ENCODE data around the gene MRPL27. TPM values are rescaled to one million over a fixed set of nuclear protein-coding genes. Genes with fewer than 3 reads are reported as not detected.

MRPL27 gene
- total and polyA plus RNA-seq, 2 donors (not counting 1 experiment from before 2014, with no cell fraction given): 32.5 to 40.2 TPM

DNA sequence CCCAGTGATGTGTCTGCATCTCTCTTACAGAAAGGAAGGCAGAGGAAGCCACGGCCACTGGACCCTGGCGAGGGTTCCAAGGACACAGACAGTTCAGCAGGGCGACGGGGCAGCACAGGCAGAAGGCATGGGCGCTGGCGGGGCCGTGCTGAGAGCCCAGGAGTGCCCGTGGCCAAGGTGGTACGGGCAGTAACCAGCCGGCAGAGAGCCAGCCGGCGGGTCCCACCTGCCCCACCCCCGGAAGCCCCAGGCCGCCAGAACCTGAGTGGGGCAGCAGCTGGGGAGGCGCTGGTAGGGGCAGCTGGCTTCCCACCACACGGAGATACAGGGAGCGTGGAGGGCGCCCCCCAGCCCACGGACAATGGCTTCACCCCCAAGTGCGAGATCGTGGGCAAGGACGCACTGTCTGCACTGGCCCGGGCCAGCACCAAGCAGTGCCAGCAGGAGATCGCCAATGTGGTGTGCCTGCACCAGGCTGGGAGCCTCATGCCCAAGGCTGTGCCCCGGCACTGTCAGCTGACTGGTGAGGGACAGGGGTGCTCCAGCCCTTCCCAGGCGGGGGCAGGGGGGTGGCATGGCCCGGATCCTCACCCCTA, 19.3 kb downstream of the MRPL27 start:
- no peak overlapping the region for H3K9ac ChIP-seq (ENCODE audit: low read length)
- no peak overlapping the region for H3K4me3 ChIP-seq (ENCODE audit: control extremely low read depth in 1 of 5, extremely low read depth in 1 of 5, insufficient read depth in 1 of 5, low read depth in 2 of 5, low read length in 4 of 5)
- H3K27me3 ChIP-seq (replicated peaks in 1 of 4; ENCODE audit: control extremely low read depth in 1 of 4, control insufficient read depth in 3 of 4, insufficient read depth in 4 of 4, low read length in 3 of 4): no peaks in the 10 kb centered on the region
- TF ChIP-seq, protein P1, sequence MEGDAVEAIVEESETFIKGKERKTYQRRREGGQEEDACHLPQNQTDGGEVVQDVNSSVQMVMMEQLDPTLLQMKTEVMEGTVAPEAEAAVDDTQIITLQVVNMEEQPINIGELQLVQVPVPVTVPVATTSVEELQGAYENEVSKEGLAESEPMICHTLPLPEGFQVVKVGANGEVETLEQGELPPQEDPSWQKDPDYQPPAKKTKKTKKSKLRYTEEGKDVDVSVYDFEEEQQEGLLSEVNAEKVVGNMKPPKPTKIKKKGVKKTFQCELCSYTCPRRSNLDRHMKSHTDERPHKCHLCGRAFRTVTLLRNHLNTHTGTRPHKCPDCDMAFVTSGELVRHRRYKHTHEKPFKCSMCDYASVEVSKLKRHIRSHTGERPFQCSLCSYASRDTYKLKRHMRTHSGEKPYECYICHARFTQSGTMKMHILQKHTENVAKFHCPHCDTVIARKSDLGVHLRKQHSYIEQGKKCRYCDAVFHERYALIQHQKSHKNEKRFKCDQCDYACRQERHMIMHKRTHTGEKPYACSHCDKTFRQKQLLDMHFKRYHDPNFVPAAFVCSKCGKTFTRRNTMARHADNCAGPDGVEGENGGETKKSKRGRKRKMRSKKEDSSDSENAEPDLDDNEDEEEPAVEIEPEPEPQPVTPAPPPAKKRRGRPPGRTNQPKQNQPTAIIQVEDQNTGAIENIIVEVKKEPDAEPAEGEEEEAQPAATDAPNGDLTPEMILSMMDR (IDR thresholded peaks at IDR 0.05): no peak
- no peak for TF ChIP-seq EZH2 (IDR thresholded peaks at IDR 0.05; ENCODE audit: borderline replicate concordance, insufficient read depth, low read depth, low read length, poor library complexity, severe bottlenecking)
- Mint-ChIP-seq H3K27ac (no peak overlapping the region), H3K9me3 (ENCODE audit: insufficient read depth) (no peaks in the 10 kb centered on the region), H3K4me3 (no peak overlapping the region), H3K27me3 (no peaks in the 10 kb centered on the region), H3K4me1 (peaks cover 7% of the 10 kb centered on the region)
- H3K4me2 ChIP-seq (replicated peaks; ENCODE audit: low read depth, low read length, poor library complexity, severe bottlenecking): no peak overlapping the region
- H3K9me3 ChIP-seq (ENCODE audit: control extremely low read depth in 1 of 3, control insufficient read depth in 2 of 3, insufficient read depth in 1 of 3, low read length in 2 of 3): no peaks in the 10 kb centered on the region
- H3K27ac ChIP-seq (ENCODE audit: low read length in 2 of 2): no peak overlapping the region
- no peaks in the 10 kb centered on the region for H4K20me1 ChIP-seq (ENCODE audit: control insufficient read depth, insufficient read depth, low read length, poor library complexity, severe bottlenecking)
- ATAC-seq (ENCODE audit: low read depth): no peak
- WGBS (ENCODE audit: insufficient coverage): 97% methylated on average over 25 of the region's 27 CpGs
- peaks cover 5% of the 10 kb centered on the region for H3K79me2 ChIP-seq (ENCODE audit: control insufficient read depth, insufficient read depth, low read length)
- DNase-seq: no peak
- ChIA-PET CTCF (no interaction called here), POLR2A (no interaction called here)
- no peak overlapping the region for H2AFZ ChIP-seq (ENCODE audit: insufficient read depth, low read depth, low read length, poor library complexity, severe bottlenecking)
- intact Hi-C loops (cut with micrococcal nuclease): no loop called here
- H3K36me3 ChIP-seq (replicated peaks in 1 of 2; ENCODE audit: control extremely low read depth in 1 of 2, control insufficient read depth in 1 of 2, extremely low read depth in 1 of 2, insufficient read depth in 2 of 2, low read length in 1 of 2): peaks cover 0 to 39% of the 10 kb centered on the region in 2 experiments
- H3K4me1 ChIP-seq (ENCODE audit: control insufficient read depth in 2 of 2, insufficient read depth in 2 of 2, low read length in 2 of 2): no peaks in the 10 kb centered on the region

DNA sequence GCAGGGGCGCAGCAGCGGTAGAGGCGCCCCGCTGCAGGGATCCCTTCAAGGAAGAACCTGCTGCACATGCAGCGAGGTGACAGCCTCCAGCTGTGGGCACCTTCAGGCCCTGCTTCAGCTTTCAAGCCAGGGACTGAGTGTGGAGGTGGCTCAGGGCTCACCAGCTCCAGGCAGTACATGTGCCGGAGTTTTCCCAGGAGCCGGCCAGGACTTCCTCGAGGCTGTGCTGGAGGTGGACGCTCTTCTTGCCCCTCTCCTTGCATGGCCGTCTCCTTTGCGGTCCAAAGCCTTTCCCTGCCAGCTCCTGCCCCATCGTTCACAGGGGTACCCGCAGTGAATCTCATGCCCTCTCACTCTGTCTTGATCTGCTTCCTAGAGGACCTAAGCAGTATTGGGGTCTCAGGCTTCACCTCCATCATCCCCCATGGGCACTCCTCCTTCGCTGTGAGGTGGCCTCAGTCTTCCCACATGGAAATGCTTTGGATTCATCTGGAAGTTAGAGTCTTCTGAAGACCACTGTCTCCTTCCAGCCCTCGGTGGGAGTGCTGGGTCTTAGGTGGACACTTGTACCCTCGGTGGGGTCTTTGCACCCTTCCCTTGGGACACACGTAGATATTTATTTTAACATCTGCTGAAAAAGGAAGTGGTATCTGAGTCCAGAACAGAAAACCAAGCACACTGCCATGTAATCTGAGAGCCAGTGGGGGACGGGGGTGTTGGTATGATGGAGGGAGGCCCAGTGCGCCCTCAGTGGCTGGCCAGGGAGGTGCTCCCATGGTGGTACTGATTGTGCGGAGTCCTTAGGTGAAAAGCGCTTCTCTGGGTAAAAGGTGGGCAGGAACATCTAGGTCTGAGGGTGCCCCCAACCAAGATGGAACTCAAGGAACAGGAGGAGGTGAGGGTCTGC, 20.0 kb downstream of the MRPL27 start:
- DNase-seq: no peak
- Histone ChIP-seq H4K20me1 (ENCODE audit: control insufficient read depth, insufficient read depth, low read length, poor library complexity, severe bottlenecking) (no peaks in the 10 kb centered on the region), H3K79me2 (ENCODE audit: control insufficient read depth, insufficient read depth, low read length) (peaks cover 11% of the 10 kb centered on the region), H3K4me3 (ENCODE audit: control extremely low read depth in 1 of 5, extremely low read depth in 1 of 5, insufficient read depth in 1 of 5, low read depth in 2 of 5, low read length in 4 of 5) (no peak overlapping the region), H3K27me3 (replicated peaks in 1 of 4; ENCODE audit: control extremely low read depth in 1 of 4, control insufficient read depth in 3 of 4, insufficient read depth in 4 of 4, low read length in 3 of 4) (no peaks in the 10 kb centered on the region), H2AFZ (ENCODE audit: insufficient read depth, low read depth, low read length, poor library complexity, severe bottlenecking) (no peak overlapping the region), H3K9ac (ENCODE audit: low read length) (no peak overlapping the region), H3K36me3 (replicated peaks in 1 of 2; ENCODE audit: control extremely low read depth in 1 of 2, control insufficient read depth in 1 of 2, extremely low read depth in 1 of 2, insufficient read depth in 2 of 2, low read length in 1 of 2) (peaks cover 0 to 33% of the 10 kb centered on the region in 2 experiments), H3K9me3 (ENCODE audit: control extremely low read depth in 1 of 3, control insufficient read depth in 2 of 3, insufficient read depth in 1 of 3, low read length in 2 of 3) (no peaks in the 10 kb centered on the region), H3K4me1 (ENCODE audit: control insufficient read depth in 2 of 2, insufficient read depth in 2 of 2, low read length in 2 of 2) (no peaks in the 10 kb centered on the region), H3K27ac (ENCODE audit: low read length in 2 of 2) (no peak overlapping the region), H3K4me2 (replicated peaks; ENCODE audit: low read depth, low read length, poor library complexity, severe bottlenecking) (no peak overlapping the region)
- H3K9me3 Mint-ChIP-seq (ENCODE audit: insufficient read depth): no peaks in the 10 kb centered on the region
- intact Hi-C loops (cut with micrococcal nuclease): no loop called here
- POLR2A ChIA-PET: no interaction called here
- CTCF ChIA-PET: interaction anchor here (1.0 kb wide), 1 partner anchor 9 kb away, joined by 6 read pairs; no protein-coding TSS in a partner anchor
- no peak overlapping the region for H3K4me3 Mint-ChIP-seq
- 95% methylated on average over 20 of the region's 21 CpGs for WGBS (ENCODE audit: insufficient coverage)
- no peak for ATAC-seq (ENCODE audit: low read depth)
- no peak overlapping the region for H3K27ac Mint-ChIP-seq
- no peaks in the 10 kb centered on the region for H3K27me3 Mint-ChIP-seq
- peaks cover 13% of the 10 kb centered on the region for H3K4me1 Mint-ChIP-seq
- TF ChIP-seq, protein P1 (IDR thresholded peaks at IDR 0.05): no peak
- no peak for TF ChIP-seq EZH2 (IDR thresholded peaks at IDR 0.05; ENCODE audit: borderline replicate concordance, insufficient read depth, low read depth, low read length, poor library complexity, severe bottlenecking)

All from B cell (primary cell).